ENCODE measurements around the gene SMARCA2. TPM values are rescaled to one million over a fixed set of nuclear protein-coding genes. Genes with fewer than 3 reads are reported as not detected.

Gene SMARCA2
- total and polyA plus RNA-seq, 9 of the 15 experiments (the other 6 are each of a cell fraction or from before 2014, with no cell fraction given) = 8.0 to 34.8 (median 25.5) TPM

DNA sequence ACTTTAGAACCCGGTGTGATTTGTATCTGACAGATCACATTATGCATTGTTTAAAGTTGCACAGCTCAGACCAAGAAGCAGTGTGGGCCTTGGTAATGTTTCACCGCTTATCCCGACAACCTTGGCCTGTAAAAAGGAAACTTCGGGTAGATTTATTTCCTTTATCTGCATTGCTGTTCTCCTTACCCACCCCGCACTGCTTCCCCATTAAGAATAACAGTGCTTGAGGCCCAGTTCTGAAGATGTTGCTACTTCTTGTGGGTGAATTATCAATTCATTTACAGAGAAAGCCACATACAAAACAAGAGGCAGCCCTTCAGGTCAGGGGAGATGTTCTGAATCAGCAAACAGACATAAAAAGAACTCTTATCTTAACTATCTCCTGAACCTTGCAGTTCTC, 8.4 kb downstream of the SMARCA2 start (continued):
- TF ChIP-seq ATF7 (IDR thresholded peaks at IDR 0.05) (no peak), CAMTA2 (CRISPR knock-in tag; conservative IDR thresholded peaks at IDR 0.05) (no peak), ZFX (CRISPR knock-in tag; IDR thresholded peaks at IDR 0.05) (peak; percentile 41), MAFK (IDR thresholded peaks at IDR 0.05; ENCODE audit: low read length) (no peak), LCOR (CRISPR knock-in tag; IDR thresholded peaks at IDR 0.05) (no peak), SMAD4 (CRISPR knock-in tag; conservative IDR thresholded peaks at IDR 0.05) (no peak), ZNF316 (IDR thresholded peaks at IDR 0.05) (0 out of 2 replicates have a peak, but pooled peaks have one; percentile 8), FOXA1 (IDR thresholded peaks at IDR 0.05; ENCODE audit: borderline replicate concordance) (no peak), MCM3 (IDR thresholded peaks at IDR 0.05) (no peak)
- TF ChIP-seq, protein P1, sequence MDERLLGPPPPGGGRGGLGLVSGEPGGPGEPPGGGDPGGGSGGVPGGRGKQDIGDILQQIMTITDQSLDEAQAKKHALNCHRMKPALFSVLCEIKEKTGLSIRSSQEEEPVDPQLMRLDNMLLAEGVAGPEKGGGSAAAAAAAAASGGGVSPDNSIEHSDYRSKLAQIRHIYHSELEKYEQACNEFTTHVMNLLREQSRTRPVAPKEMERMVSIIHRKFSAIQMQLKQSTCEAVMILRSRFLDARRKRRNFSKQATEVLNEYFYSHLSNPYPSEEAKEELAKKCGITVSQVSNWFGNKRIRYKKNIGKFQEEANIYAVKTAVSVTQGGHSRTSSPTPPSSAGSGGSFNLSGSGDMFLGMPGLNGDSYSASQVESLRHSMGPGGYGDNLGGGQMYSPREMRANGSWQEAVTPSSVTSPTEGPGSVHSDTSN (CRISPR knock-in tag; IDR thresholded peaks at IDR 0.05; ENCODE audit: low read depth) = no peak
- TF ChIP-seq, protein P1 (tag; conservative IDR thresholded peaks at IDR 0.05; ENCODE audit: low read depth) = 0 out of 2 replicates have a peak, but pooled peaks have one; percentile 14

All from K562 (cell line).